AG04450 (cell line): ENCODE measurements around the gene PLAC1. TPM values are rescaled to one million over a fixed set of nuclear protein-coding genes. Genes with fewer than 3 reads are reported as not detected.

ENCODE experiments used
- CTCF ChIA-PET: fragments of 300-600, 350-600 bp; formaldehyde crosslinking; extraction: SDS; loops from one replicate; lab custom pipeline; 2022; ENCODE audit warnings: antibody characterized with exemption, inconsistent platforms; lab: Charles Lee
- POLR2A ChIA-PET: fragments of 350-600 bp; formaldehyde crosslinking; extraction: SDS; loops from one replicate; lab custom pipeline; 2021; ENCODE audit warnings: antibody characterized with exemption, inconsistent platforms; lab: Yijun Ruan, JAX
- DNase-seq: peaks from one replicate; pipeline ENCODE4 v3.0.0-alpha.2; 2011; ENCODE audit warnings: low read depth, low spot score
- H3K27ac ChIP-seq: one replicate; pipeline ENCODE4 v1.5.1; 2012; ENCODE audit warnings: low read depth, low read length, control low read depth
- H3K27me3 ChIP-seq: one replicate; pipeline ENCODE4 v1.6.0; 2012; ENCODE audit warnings: low read length; ENCODE audit not compliant: control insufficient read depth, insufficient read depth
- H3K4me3 ChIP-seq: 2 replicates; pipeline ENCODE4 v1.5.1; 2011; ENCODE audit warnings: mild to moderate bottlenecking, low read depth, low read length, control low read depth
- H3K9me3 ChIP-seq: 2 replicates; pipeline ENCODE4 v1.5.1; 2012; ENCODE audit warnings: low read length; ENCODE audit not compliant: control insufficient read depth, insufficient read depth
- polyA plus RNA-seq: library from polyadenylated mRNA; depleted of rRNA; stranded (reverse); fragments of >200 nt; gene quantifications from 2 replicates; pipeline ENCODE4 v1.2.3, GENCODE V29; 2011
- TF ChIP-seq, protein P1 (sequence below): IDR thresholded peaks from 2 replicates; pipeline ENCODE4 v1.5.1; 2011; ENCODE audit warnings: low read depth, low read length, control low read depth, inconsistent platforms

Gene PLAC1
- polyA plus RNA-seq, 1 experiment = 2.4 TPM

DNA sequence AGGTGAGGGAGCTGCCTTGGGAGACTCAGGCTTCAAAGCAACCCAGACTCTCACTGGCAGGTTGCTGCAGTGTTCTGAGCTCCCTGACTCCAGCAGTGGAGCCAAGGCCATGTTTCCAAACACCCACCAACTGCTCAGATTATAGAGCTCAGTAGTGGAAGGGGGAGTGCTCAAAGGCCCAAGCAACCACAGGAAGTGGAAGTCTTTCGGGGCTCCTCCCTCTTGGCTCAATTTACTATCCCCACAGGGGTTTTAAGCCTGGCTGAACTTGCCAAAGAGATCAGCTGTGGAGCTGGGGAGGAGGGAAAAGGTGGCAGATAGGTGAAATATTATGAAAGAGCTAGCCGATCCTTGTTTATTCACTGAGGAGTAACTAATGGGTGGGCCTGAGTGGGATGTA, 115.8 kb downstream of the PLAC1 start:
- peaks cover 9% of the 10 kb centered on the region; the same call in 1 of the 2 replicates for H3K9me3 ChIP-seq
- TF ChIP-seq, protein P1, sequence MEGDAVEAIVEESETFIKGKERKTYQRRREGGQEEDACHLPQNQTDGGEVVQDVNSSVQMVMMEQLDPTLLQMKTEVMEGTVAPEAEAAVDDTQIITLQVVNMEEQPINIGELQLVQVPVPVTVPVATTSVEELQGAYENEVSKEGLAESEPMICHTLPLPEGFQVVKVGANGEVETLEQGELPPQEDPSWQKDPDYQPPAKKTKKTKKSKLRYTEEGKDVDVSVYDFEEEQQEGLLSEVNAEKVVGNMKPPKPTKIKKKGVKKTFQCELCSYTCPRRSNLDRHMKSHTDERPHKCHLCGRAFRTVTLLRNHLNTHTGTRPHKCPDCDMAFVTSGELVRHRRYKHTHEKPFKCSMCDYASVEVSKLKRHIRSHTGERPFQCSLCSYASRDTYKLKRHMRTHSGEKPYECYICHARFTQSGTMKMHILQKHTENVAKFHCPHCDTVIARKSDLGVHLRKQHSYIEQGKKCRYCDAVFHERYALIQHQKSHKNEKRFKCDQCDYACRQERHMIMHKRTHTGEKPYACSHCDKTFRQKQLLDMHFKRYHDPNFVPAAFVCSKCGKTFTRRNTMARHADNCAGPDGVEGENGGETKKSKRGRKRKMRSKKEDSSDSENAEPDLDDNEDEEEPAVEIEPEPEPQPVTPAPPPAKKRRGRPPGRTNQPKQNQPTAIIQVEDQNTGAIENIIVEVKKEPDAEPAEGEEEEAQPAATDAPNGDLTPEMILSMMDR = no peak
- no peak for DNase-seq
- CTCF ChIA-PET = interaction anchor here (1.2 to 2.1 kb wide), 3 partner anchors 22 to 240 kb away, joined by 3 to 7 read pairs (median 5); no protein-coding TSS in a partner anchor
- no peaks in the 10 kb centered on the region for H3K27me3 ChIP-seq
- peak overlapping the region; percentile 31 for H3K27ac ChIP-seq
- POLR2A ChIA-PET = interaction anchor here (1.1 to 1.7 kb wide), 3 partner anchors 22 to 89 kb away, joined by 3 to 7 read pairs (median 5); no protein-coding TSS in a partner anchor
- H3K4me3 ChIP-seq = no peak overlapping the region

GRCh38 chrX:134541906-134542305, 116.4 kb downstream of the PLAC1 start:
- POLR2A ChIA-PET = interaction anchor here (0.6 to 1.7 kb wide), 5 partner anchors 15 to 90 kb away, joined by 3 to 13 read pairs (median 5); no protein-coding TSS in a partner anchor
- Histone ChIP-seq H3K27me3 (no peaks in the 10 kb centered on the region), H3K4me3 (no peak overlapping the region), H3K27ac (no peak overlapping the region), H3K9me3 (peaks cover 9% of the 10 kb centered on the region; the same call in 1 of the 2 replicates)
- CTCF ChIA-PET = interaction anchor here (0.7 to 2.1 kb wide), 3 partner anchors 21 to 361 kb away, joined by 3 to 7 read pairs (median 5); no protein-coding TSS in a partner anchor
- TF ChIP-seq, protein P1 = no peak
- DNase-seq = no peak

GRCh38 chrX:134538316-134538715, 120.0 kb downstream of the PLAC1 start:
- H3K27me3 ChIP-seq = no peaks in the 10 kb centered on the region
- ChIA-PET POLR2A (no interaction called here), CTCF (interaction anchor here (0.7 kb wide), 1 partner anchor 13 kb away, joined by 7 read pairs; no protein-coding TSS in a partner anchor)
- no peaks in the 10 kb centered on the region for H3K9me3 ChIP-seq
- H3K4me3 ChIP-seq = no peak overlapping the region
- TF ChIP-seq, protein P1 = no peak
- H3K27ac ChIP-seq = no peak overlapping the region
- DNase-seq = no peak

DNA sequence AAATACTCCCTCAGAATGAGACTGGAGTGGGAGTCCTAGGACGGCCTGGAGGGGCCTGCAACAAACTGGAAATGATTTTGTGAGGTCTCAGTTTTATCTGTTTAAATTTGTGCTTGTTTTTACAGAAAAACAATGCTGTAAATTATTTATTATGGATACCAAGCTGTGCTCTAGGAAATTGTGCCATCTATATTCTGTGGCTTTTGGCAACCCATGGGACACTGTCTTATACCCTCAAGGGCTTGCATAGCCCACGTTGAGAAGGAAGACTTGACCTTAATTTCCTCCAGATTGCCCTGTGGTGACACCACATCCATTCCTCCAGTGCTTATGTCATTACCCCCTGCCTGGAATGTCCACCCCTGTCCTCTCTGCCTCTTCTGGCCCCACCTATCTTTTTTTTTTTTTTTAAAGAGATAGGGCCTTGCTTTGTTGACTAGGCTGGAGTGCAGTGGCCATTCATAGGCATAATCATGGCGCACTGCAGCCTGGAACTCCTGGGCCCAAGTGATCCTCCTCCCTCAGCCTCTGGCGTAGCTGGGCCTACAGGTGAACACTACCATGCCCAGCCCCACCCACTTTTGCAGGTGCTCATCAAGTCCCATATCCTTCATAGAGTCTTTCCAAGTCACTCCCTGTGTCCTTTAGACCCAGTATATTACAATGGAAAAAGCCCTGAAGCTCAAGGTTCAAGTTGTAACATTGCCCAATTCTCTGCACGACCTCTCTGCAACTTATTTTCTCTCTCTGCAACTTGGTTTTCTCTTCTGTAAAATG, 120.9 kb downstream of the PLAC1 start:
- peak overlapping the region; percentile 57 for H3K27ac ChIP-seq
- no peak overlapping the region for H3K4me3 ChIP-seq
- no peak for DNase-seq
- CTCF ChIA-PET = interaction anchor here (1.6 kb wide), 1 partner anchor 245 kb away, joined by 4 read pairs; no protein-coding TSS in a partner anchor
- no peaks in the 10 kb centered on the region for H3K27me3 ChIP-seq
- H3K9me3 ChIP-seq = no peaks in the 10 kb centered on the region
- POLR2A ChIA-PET = no interaction called here
- TF ChIP-seq, protein P1 = no peak

DNA sequence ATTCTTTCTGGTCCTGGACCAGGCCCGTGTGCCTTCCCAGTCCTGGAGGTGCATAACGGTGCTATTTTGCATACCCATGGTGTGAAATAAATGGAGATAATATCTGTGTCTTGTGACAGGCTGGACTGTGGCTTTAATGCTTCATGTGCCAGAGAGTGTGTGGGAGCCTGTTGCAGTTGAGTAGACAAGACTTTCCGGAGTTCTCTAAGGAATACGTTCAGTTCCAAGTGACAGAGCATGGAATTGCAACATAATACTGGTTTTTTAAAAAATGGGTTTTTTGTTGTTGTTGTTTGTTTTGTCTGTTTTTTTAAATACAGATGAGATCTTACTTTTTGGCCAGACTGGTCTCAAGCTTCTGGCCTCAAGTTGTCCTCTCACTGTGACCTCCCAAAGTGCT, 124.3 kb downstream of the PLAC1 start:
- Histone ChIP-seq H3K27me3 (no peaks in the 10 kb centered on the region), H3K9me3 (no peaks in the 10 kb centered on the region), H3K4me3 (no peak overlapping the region), H3K27ac (no peak overlapping the region)
- no peak for DNase-seq
- ChIA-PET POLR2A (no interaction called here), CTCF (no interaction called here)
- TF ChIP-seq, protein P1 = no peak
